Prostate gland (tissue), 2 donors: Measurements from ENCODE around the gene GABBR2.

Experiments used
- CTCF ChIP-seq, 4 experiments: fragments of 200-600 bp in 2 of 4; fragments of 450-650 bp in 2 of 4; sonication (generic) in 2 of 4; IDR thresholded peaks; 1 replicate in 3 of 4; 2 replicates in 1 of 4; pipeline ENCODE4 v1.5.1; 2016 to 2019; ENCODE audit warnings: antibody characterized with exemption in 4 of 4, mild to moderate bottlenecking in 2 of 4, moderate library complexity in 2 of 4
- POLR2A ChIP-seq: fragments of 450-650 bp; IDR thresholded peaks from one replicate; pipeline ENCODE4 v1.6.1; 2016; ENCODE audit warnings: antibody characterized with exemption, mild to moderate bottlenecking

GRCh38 chr9:98530275-98530674 is 178.5 kb downstream of the GABBR2 start:
- TF ChIP-seq POLR2A (no peak), CTCF (IDR thresholded peaks at IDR 0.05) (no peak)
